GM19395 (cell line): ENCODE measurements around the gene NCKAP5L.

Experiments used
- ATAC-seq: cut with Tn5 transposase; IDR thresholded peaks from one replicate; pipeline ENCODE4 v1.9.1; 2021; ENCODE audit warnings: mild to moderate bottlenecking, moderate library complexity; ENCODE audit not compliant: unreplicated experiment

The NCKAP5L gene

GRCh38 chr12:49741882-49742620, 86.2 kb downstream of the NCKAP5L start:
- peak; percentile 64 for ATAC-seq
